ENCODE measurements around the gene ANG. TPM values are rescaled to one million over a fixed set of nuclear protein-coding genes. Genes with fewer than 3 reads are reported as not detected.

The ANG gene
- total RNA-seq, 1 experiment from 2014 or later = 1.7 TPM

GRCh38 chr14:20644520-20644919 lies 44.0 kb upstream of the ANG start:
- Mint-ChIP-seq H3K4me1 (ENCODE audit: insufficient read depth, unreplicated experiment) (no peaks in the 10 kb centered on the region), H3K27ac (ENCODE audit: low read depth, unreplicated experiment) (no peak overlapping the region), H3K36me3 (ENCODE audit: insufficient read depth, unreplicated experiment) (no peaks in the 10 kb centered on the region), H3K9me3 (ENCODE audit: unreplicated experiment) (no peaks in the 10 kb centered on the region), H3K27me3 (ENCODE audit: insufficient read depth, unreplicated experiment) (peaks cover 54% of the 10 kb centered on the region), H3K4me3 (ENCODE audit: unreplicated experiment) (no peak overlapping the region)
- POLR2A ChIA-PET = interaction anchor here (0.9 kb wide), 1 partner anchor 14 kb away, joined by 3 read pairs; no protein-coding TSS in a partner anchor
- DNase-seq (ENCODE audit: unreplicated experiment) = no peak
- BruUV-seq (replicated peaks) = no TSS peak
- intact Hi-C loops (cut with micrococcal nuclease) = no loop called here
- CTCF ChIA-PET = interaction anchor here (0.5 kb wide), 1 partner anchor 493 kb away, joined by 4 read pairs; no protein-coding TSS in a partner anchor
- TF ChIP-seq CTCF (IDR thresholded peaks at IDR 0.05; ENCODE audit: unreplicated experiment) = no peak

GRCh38 chr14:20645481-20645880 lies 43.1 kb upstream of the ANG start:
- no peak for TF ChIP-seq CTCF (IDR thresholded peaks at IDR 0.05; ENCODE audit: unreplicated experiment)
- H3K36me3 Mint-ChIP-seq (ENCODE audit: insufficient read depth, unreplicated experiment) = no peaks in the 10 kb centered on the region
- no peaks in the 10 kb centered on the region for H3K4me1 Mint-ChIP-seq (ENCODE audit: insufficient read depth, unreplicated experiment)
- CTCF ChIA-PET = interaction anchor here (0.6 to 1.7 kb wide), 4 partner anchors 17 to 334 kb away, joined by 3 to 4 read pairs (median 3); no protein-coding TSS in a partner anchor
- no peak for DNase-seq (ENCODE audit: unreplicated experiment)
- H3K27ac Mint-ChIP-seq (ENCODE audit: low read depth, unreplicated experiment) = no peak overlapping the region
- peaks cover 54% of the 10 kb centered on the region for H3K27me3 Mint-ChIP-seq (ENCODE audit: insufficient read depth, unreplicated experiment)
- no peaks in the 10 kb centered on the region for H3K9me3 Mint-ChIP-seq (ENCODE audit: unreplicated experiment)
- intact Hi-C loops (cut with micrococcal nuclease) = no loop called here
- POLR2A ChIA-PET = no interaction called here
- no peak overlapping the region for H3K4me3 Mint-ChIP-seq (ENCODE audit: unreplicated experiment)
- BruUV-seq (replicated peaks) = no TSS peak

- POLR2A ChIA-PET = interaction anchor here (1.1 to 1.7 kb wide), 2 partner anchors 28 to 31 kb away, joined by 4 to 6 read pairs; partner anchors contain the start of gene RNASE4
- Mint-ChIP-seq H3K4me3 (ENCODE audit: unreplicated experiment) (peak overlapping the region; percentile 39), H3K4me1 (ENCODE audit: insufficient read depth, unreplicated experiment) (peaks cover 5% of the 10 kb centered on the region), H3K27me3 (ENCODE audit: insufficient read depth, unreplicated experiment) (peaks cover 53% of the 10 kb centered on the region), H3K9me3 (ENCODE audit: unreplicated experiment) (no peaks in the 10 kb centered on the region), H3K27ac (ENCODE audit: low read depth, unreplicated experiment) (no peak overlapping the region), H3K36me3 (ENCODE audit: insufficient read depth, unreplicated experiment) (no peaks in the 10 kb centered on the region)
- peak; percentile 41 for DNase-seq (ENCODE audit: unreplicated experiment)
- no TSS peak for BruUV-seq (replicated peaks)
- CTCF ChIA-PET = interaction anchor here (0.6 to 0.8 kb wide), 2 partner anchors 18 to 45 kb away, joined by 3 to 4 read pairs; no protein-coding TSS in a partner anchor
- TF ChIP-seq CTCF (IDR thresholded peaks at IDR 0.05; ENCODE audit: unreplicated experiment) = no peak
- intact Hi-C loops (cut with micrococcal nuclease) = no loop called here
Observed at GRCh38 chr14:20652996-20653975, 35.3 kb upstream of the ANG start.

GRCh38 chr14:20655851-20656250 lies 32.7 kb upstream of the ANG start:
- no peak for TF ChIP-seq CTCF (IDR thresholded peaks at IDR 0.05; ENCODE audit: unreplicated experiment)
- Mint-ChIP-seq H3K27ac (ENCODE audit: low read depth, unreplicated experiment) (no peak overlapping the region), H3K36me3 (ENCODE audit: insufficient read depth, unreplicated experiment) (no peaks in the 10 kb centered on the region), H3K9me3 (ENCODE audit: unreplicated experiment) (no peaks in the 10 kb centered on the region), H3K4me3 (ENCODE audit: unreplicated experiment) (no peak overlapping the region), H3K4me1 (ENCODE audit: insufficient read depth, unreplicated experiment) (peaks cover 5% of the 10 kb centered on the region), H3K27me3 (ENCODE audit: insufficient read depth, unreplicated experiment) (peaks cover 42% of the 10 kb centered on the region)
- CTCF ChIA-PET = interaction anchor here (0.6 to 1.6 kb wide), 4 partner anchors 16 to 40 kb away, joined by 3 to 15 read pairs (median 4); no protein-coding TSS in a partner anchor
- POLR2A ChIA-PET = interaction anchor here (1.2 kb wide), 1 partner anchor 43 kb away, joined by 3 read pairs; no protein-coding TSS in a partner anchor
- DNase-seq (ENCODE audit: unreplicated experiment) = no peak
- BruUV-seq (replicated peaks) = no TSS peak
- intact Hi-C loops (cut with micrococcal nuclease) = no loop called here
